GM12878 (cell line): ENCODE data around the gene GRM5. TPM values are rescaled to one million over a fixed set of nuclear protein-coding genes. Genes with fewer than 3 reads are reported as not detected.

Source experiments
- ATAC-seq: fragments of 200-7000 bp; cut with Tn5 transposase; 3 replicates; pipeline ENCODE4 v1.9.1; 2020; ENCODE audit warnings: mild to moderate bottlenecking, moderate library complexity
- BruUV-seq: library from RNA; stranded (reverse); fragments of 400-500 nt; replicated peaks from 2 replicates; lab custom pipeline; 2021; lab: Mats Ljungman, UMichigan
- CTCF ChIA-PET: fragments of 300-600 bp; sonication (Branson Sonifier 250); formaldehyde crosslinking; extraction: SDS; loops from one replicate; lab custom pipeline; 2021; ENCODE audit warnings: inconsistent platforms; lab: Yijun Ruan, JAX
- POLR2A ChIA-PET: fragments of 350-600 bp; formaldehyde crosslinking; extraction: SDS; loops from one replicate; lab custom pipeline; 2021; ENCODE audit warnings: inconsistent platforms; lab: Charles Lee
- RAD21 ChIA-PET: fragments of 300-600 bp; sonication (Branson Sonifier 250); formaldehyde crosslinking; loops from one replicate; lab custom pipeline; 2023; ENCODE audit warnings: antibody characterized with exemption; ENCODE audit not compliant: unreplicated experiment; lab: Charles Lee
- SMC1A ChIA-PET: fragments of 300-600 bp; sonication (Branson Sonifier 250); formaldehyde crosslinking; loops from one replicate; lab custom pipeline; 2023; ENCODE audit not compliant: unreplicated experiment, uncharacterized antibody; lab: Charles Lee
- DNase-seq: peaks from one replicate; pipeline ENCODE4 v3.0.0-alpha.2; 2011; ENCODE audit warnings: low read depth, low spot score
- FAIRE-seq: peaks from 3 replicates; lab custom pipeline; 2011; peaks lifted over from hg19 to GRCh38; lab: Jason Lieb, UNC
- H2AFZ ChIP-seq: 2 replicates; pipeline ENCODE4 v1.6.0; 2011; ENCODE audit warnings: low read depth, low read length, control low read depth; ENCODE audit not compliant: control insufficient read depth
- H3K27ac ChIP-seq: 2 replicates; pipeline ENCODE4 v1.5.1; 2011; ENCODE audit warnings: control low read depth; ENCODE audit not compliant: control insufficient read depth, insufficient read depth
- H3K27me3 ChIP-seq, 2 experiments: replicated peaks in 1 of 2; 2 replicates each; pipeline versions ENCODE4 v1.6.0 to v1.6.1; 2011; ENCODE audit warnings: low read length in 1 of 2; ENCODE audit not compliant: control insufficient read depth in 2 of 2, insufficient read depth in 2 of 2
- H3K36me3 ChIP-seq, 2 experiments: 2 replicates each; pipeline ENCODE4 v1.5.1; 2011; ENCODE audit warnings: low read length in 1 of 2; ENCODE audit not compliant: control insufficient read depth in 2 of 2, insufficient read depth in 2 of 2
- H3K4me1 ChIP-seq: 2 replicates; pipeline ENCODE4 v1.6.1; 2011; ENCODE audit warnings: mild to moderate bottlenecking, low read length, moderate library complexity, mixed read lengths; ENCODE audit not compliant: control insufficient read depth, insufficient read depth
- H3K4me2 ChIP-seq: 2 replicates; pipeline ENCODE4 v1.6.0; 2011; ENCODE audit warnings: control low read depth; ENCODE audit not compliant: control insufficient read depth, insufficient read depth
- H3K4me3 ChIP-seq: fragments of 200-600 bp; sonication (generic); 2 replicates; pipeline ENCODE4 v1.5.1; 2016
- H3K79me2 ChIP-seq: 2 replicates; pipeline ENCODE4 v1.6.0; 2011; ENCODE audit warnings: low read length; ENCODE audit not compliant: control insufficient read depth, insufficient read depth
- H3K9ac ChIP-seq: 2 replicates; pipeline ENCODE4 v1.8.0; 2011; ENCODE audit warnings: low read length, control low read depth, mixed read lengths; ENCODE audit not compliant: control insufficient read depth, insufficient read depth
- H3K9me3 ChIP-seq: replicated peaks from 3 replicates; pipeline ENCODE4 v1.5.1; 2011; ENCODE audit warnings: mild to moderate bottlenecking, low read length; ENCODE audit not compliant: control insufficient read depth, insufficient read depth
- H4K20me1 ChIP-seq: 2 replicates; pipeline ENCODE4 v1.6.0; 2011; ENCODE audit not compliant: control insufficient read depth, insufficient read depth
- DPF2 ChIP-seq: fragments of 450-650 bp; IDR thresholded peaks from 2 replicates; pipeline ENCODE4 v1.6.1; 2017; ENCODE audit warnings: mild to moderate bottlenecking
- E2F4 ChIP-seq: IDR thresholded peaks from 2 replicates; pipeline ENCODE4 v1.6.1; 2012; ENCODE audit warnings: low read depth, low read length, improper control_type of control experiment
- EP300 ChIP-seq, 2 experiments: fragments of 150-350 bp in 1 of 2; IDR thresholded peaks; 2 replicates each; pipeline ENCODE4 v1.6.1; 2011 to 2012; ENCODE audit warnings: low read depth in 2 of 2, low read length in 2 of 2, borderline replicate concordance in 1 of 2, improper control_type of control experiment in 1 of 2, inconsistent platforms in 1 of 2; ENCODE audit not compliant: control insufficient read depth in 1 of 2
- ETV6 ChIP-seq, 2 experiments: fragments of 450-650 bp in 1 of 2; IDR thresholded peaks in 1 of 2; conservative IDR thresholded peaks in 1 of 2; 2 replicates each; pipeline ENCODE4 v1.6.1; 2014; ENCODE audit warnings: antibody characterized with exemption in 1 of 2, borderline replicate concordance in 1 of 2, low read depth in 1 of 2, mild to moderate bottlenecking in 1 of 2, moderate library complexity in 1 of 2
- EZH2 ChIP-seq: IDR thresholded peaks from 2 replicates; pipeline ENCODE4 v1.6.1; 2012; ENCODE audit warnings: low read depth, mild to moderate bottlenecking, control low read depth, inconsistent platforms, low read length, borderline replicate concordance; ENCODE audit not compliant: control insufficient read depth
- GABPA ChIP-seq: IDR thresholded peaks from 2 replicates; pipeline ENCODE4 v1.6.1; 2014; ENCODE audit warnings: antibody characterized with exemption, low read depth, mild to moderate bottlenecking, inconsistent platforms
- IRF5 ChIP-seq: fragments of 450-650 bp; IDR thresholded peaks from 2 replicates; pipeline ENCODE4 v1.6.1; 2017; ENCODE audit warnings: borderline replicate concordance
- JUND ChIP-seq: IDR thresholded peaks from 2 replicates; pipeline ENCODE4 v1.6.1; 2012; ENCODE audit warnings: low read depth, mild to moderate bottlenecking, low read length, improper control_type of control experiment, moderate library complexity
- KDM1A ChIP-seq: fragments of 200-600 bp; sonication (generic); IDR thresholded peaks from 2 replicates; pipeline ENCODE4 v1.6.1; 2016; ENCODE audit warnings: borderline replicate concordance
- LARP7 ChIP-seq: fragments of 450-650 bp; IDR thresholded peaks from 2 replicates; pipeline ENCODE4 v1.6.1; 2017; ENCODE audit warnings: mild to moderate bottlenecking
- MYC ChIP-seq: IDR thresholded peaks from 2 replicates; pipeline ENCODE4 v1.6.1; 2011; ENCODE audit warnings: mild to moderate bottlenecking, low read length, moderate library complexity, inconsistent platforms; ENCODE audit not compliant: insufficient read depth, insufficient replicate concordance, insufficient read length, severe bottlenecking
- PML ChIP-seq: IDR thresholded peaks from 2 replicates; pipeline ENCODE4 v1.6.1; 2012; ENCODE audit warnings: low read length, inconsistent platforms
- RAD21 ChIP-seq: IDR thresholded peaks from 2 replicates; pipeline ENCODE4 v1.6.1; 2011; ENCODE audit warnings: mild to moderate bottlenecking, low read depth, low read length, moderate library complexity; ENCODE audit not compliant: insufficient read depth
- RELA ChIP-seq: fragments of 450-650 bp; IDR thresholded peaks from 2 replicates; pipeline ENCODE4 v1.8.0; 2014; ENCODE audit warnings: borderline replicate concordance; ENCODE audit not compliant: partially characterized antibody
- SMARCA5 ChIP-seq: fragments of 450-650 bp; IDR thresholded peaks from 2 replicates; pipeline ENCODE4 v1.6.1; 2017; ENCODE audit warnings: mild to moderate bottlenecking
- TBL1XR1 ChIP-seq: IDR thresholded peaks from 2 replicates; pipeline ENCODE4 v1.6.1; 2012; ENCODE audit warnings: low read depth, low read length, improper control_type of control experiment
- WGBS: methylation state at CpG from one replicate; pipeline ENCODE4 v1.1.6; 2016; ENCODE audit warnings: low lambda C conversion rate; ENCODE audit not compliant: insufficient replicate concordance, insufficient coverage; ENCODE audit errors: missing lambda C conversion rate; 5-methylcytosine and 5-hydroxymethylcytosine counted together
- in situ Hi-C: fragments of 300-500 bp; cut with MboI; formaldehyde crosslinking; loops from 9 replicates; pipeline ENCODE4 v1.14.3; 2018; ENCODE audit warnings: mixed read lengths
- intact Hi-C: fragments of 100-400 bp; cut with micrococcal nuclease; formaldehyde crosslinking; loops from one replicate; pipeline ENCODE4 v1.14.2; 2022; ENCODE audit not compliant: unreplicated experiment
- polyA plus RNA-seq, 11 experiments: library from polyadenylated mRNA; depleted of rRNA in 4 of 11; unstranded in 6 of 11; stranded (reverse) in 5 of 11; fragments of >200 nt; fragmentation: Nextera tagmentation in 4 of 11; fragmentation: Illumina TruSeq in 1 of 11; extraction: Ambion mirVana in 4 of 11; extraction: Trizol in 1 of 11; gene quantifications; 1 replicate in 1 of 11; 2 replicates in 10 of 11; pipeline versions ENCODE4 v1.2.1 to v1.2.3, GENCODE V29; 2011 to 2016; ENCODE audit warnings: inconsistent platforms in 2 of 11, missing spikeins in 2 of 11, low read depth in 1 of 11
- total RNA-seq, 4 experiments: library from RNA; depleted of rRNA in 3 of 4; stranded (reverse); fragments of >200 nt in 3 of 4; fragmentation: Illumina TruSeq in 1 of 4; extraction: Trizol in 1 of 4; gene quantifications; 2 replicates each; pipeline versions ENCODE4 v1.2.1 to v1.2.3, GENCODE V29; 2013 to 2021

The GRM5 gene
- total and polyA plus RNA-seq, 10 of the 15 experiments (the other 5 are each of a cell fraction or from before 2014, with no cell fraction given), result not detected

- H3K9me3 ChIP-seq, result no peaks in the 10 kb centered on the region
- H2AFZ ChIP-seq, result no peak overlapping the region
- DNase-seq (no peak), ATAC-seq (no peak), FAIRE-seq (no peak)
- H3K79me2 ChIP-seq, result no peaks in the 10 kb centered on the region
- ChIA-PET SMC1A (no interaction called here), CTCF (no interaction called here), POLR2A (interaction anchor here (0.6 kb wide), 1 partner anchor 1733 kb away, joined by 3 read pairs; no protein-coding TSS in a partner anchor), RAD21 (no interaction called here)
- no peaks in the 10 kb centered on the region for H3K27me3 ChIP-seq
- BruUV-seq, result no TSS peak
- no peaks in the 10 kb centered on the region for H4K20me1 ChIP-seq
- H3K4me1 ChIP-seq, result no peaks in the 10 kb centered on the region
- in situ Hi-C loops (no loop called here), intact Hi-C loops (no loop called here)
- TF ChIP-seq GABPA (no peak), RELA (no peak), JUND (no peak), PML (no peak), KDM1A (no peak), EZH2 (no peak), ETV6 (conservative IDR thresholded peaks at IDR 0.05 in 1 of 2, IDR thresholded peaks at IDR 0.05 in 1 of 2; ENCODE audit: borderline replicate concordance in 1 of 2, low read depth in 1 of 2) (no peak), DPF2 (no peak), SMARCA5 (no peak), LARP7 (no peak), EP300 (IDR thresholded peaks at IDR 0.05; ENCODE audit: borderline replicate concordance in 1 of 2, control insufficient read depth in 1 of 2, low read depth in 2 of 2, low read length in 2 of 2) (no peak), RAD21 (no peak), IRF5 (no peak), TBL1XR1 (no peak), MYC (no peak), E2F4 (no peak)
- no peak overlapping the region for H3K9ac ChIP-seq
- no peak overlapping the region for H3K4me3 ChIP-seq
- no peak overlapping the region for H3K27ac ChIP-seq
- WGBS, result 55% methylated on average over 2 of the region's 2 CpGs
- H3K4me2 ChIP-seq, result no peak overlapping the region
- no peaks in the 10 kb centered on the region for H3K36me3 ChIP-seq
Measured at GRCh38 chr11:88455974-88456373, 609.8 kb downstream of the GRM5 start.
